ENCODE data around the gene PRDM11.

The PRDM11 gene

GRCh38 chr11:45188127-45188526 lies 41.7 kb downstream of the PRDM11 start:
- H3K4me3 ChIP-seq (ENCODE audit: low read length), result no peak overlapping the region
- DNase-seq (ENCODE audit: low read depth), result no peak
- no peak for TF ChIP-seq CTCF (conservative IDR thresholded peaks at IDR 0.05; ENCODE audit: low read depth, low read length)

GRCh38 chr11:45189230-45189629 lies 42.8 kb downstream of the PRDM11 start:
- no peak overlapping the region for H3K4me3 ChIP-seq (ENCODE audit: low read length)
- no peak for TF ChIP-seq CTCF (conservative IDR thresholded peaks at IDR 0.05; ENCODE audit: low read depth, low read length)
- DNase-seq (ENCODE audit: low read depth), result no peak

GRCh38 chr11:45193695-45194094 lies 47.3 kb downstream of the PRDM11 start:
- H3K4me3 ChIP-seq (ENCODE audit: low read length), result no peak overlapping the region
- no peak for DNase-seq (ENCODE audit: low read depth)
- TF ChIP-seq CTCF (conservative IDR thresholded peaks at IDR 0.05; ENCODE audit: low read depth, low read length), result no peak

- DNase-seq (ENCODE audit: low read depth), result no peak
- no peak for TF ChIP-seq CTCF (conservative IDR thresholded peaks at IDR 0.05; ENCODE audit: low read depth, low read length)
- H3K4me3 ChIP-seq (ENCODE audit: low read length), result no peak overlapping the region
Observed at GRCh38 chr11:45204761-45205160, 58.3 kb downstream of the PRDM11 start.

- TF ChIP-seq CTCF (conservative IDR thresholded peaks at IDR 0.05; ENCODE audit: low read depth, low read length), result no peak
- no peak for DNase-seq (ENCODE audit: low read depth)
- no peak overlapping the region for H3K4me3 ChIP-seq (ENCODE audit: low read length)
Observed at GRCh38 chr11:45205978-45206377, 59.5 kb downstream of the PRDM11 start.

- no peak for DNase-seq (ENCODE audit: low read depth)
- H3K4me3 ChIP-seq (ENCODE audit: low read length), result no peak overlapping the region
- no peak for TF ChIP-seq CTCF (conservative IDR thresholded peaks at IDR 0.05; ENCODE audit: low read depth, low read length)
Observed at GRCh38 chr11:45208135-45208534, 61.7 kb downstream of the PRDM11 start.

- no peak for TF ChIP-seq CTCF (conservative IDR thresholded peaks at IDR 0.05; ENCODE audit: low read depth, low read length)
- H3K4me3 ChIP-seq (ENCODE audit: low read length), result no peak overlapping the region
- DNase-seq (ENCODE audit: low read depth), result no peak
Observed at GRCh38 chr11:45209000-45209879, 62.8 kb downstream of the PRDM11 start.
